A673 (cell line): ENCODE data around the gene CCRL2. TPM values are rescaled to one million over a fixed set of nuclear protein-coding genes. Genes with fewer than 3 reads are reported as not detected.

Experiments used
- BruUV-seq: library from RNA; stranded (reverse); fragments of 400-500 nt; replicated peaks from 2 replicates; lab custom pipeline; 2021; lab: Mats Ljungman, UMichigan
- CTCF ChIA-PET: fragments of 300-600 bp; sonication (Branson Sonifier 250); formaldehyde crosslinking; loops from one replicate; lab custom pipeline; 2022; ENCODE audit warnings: antibody characterized with exemption; lab: Charles Lee
- POLR2A ChIA-PET: fragments of 300-600 bp; sonication (Branson Sonifier 250); formaldehyde crosslinking; loops from one replicate; lab custom pipeline; 2022; ENCODE audit warnings: antibody characterized with exemption; ENCODE audit not compliant: low non-redundant PET; lab: Charles Lee
- DNase-seq: peaks from one replicate; pipeline ENCODE4 v3.0.0-alpha.2; 2015; ENCODE audit warnings: low spot score
- H3K27ac ChIP-seq: fragments of 200-600 bp; sonication (generic); 2 replicates; pipeline ENCODE4 v1.5.1; 2016; ENCODE audit warnings: mixed run types, low read depth, mild to moderate bottlenecking, mixed read lengths, antibody characterized with exemption, low read length; ENCODE audit not compliant: poor library complexity, severe bottlenecking
- H3K27me3 ChIP-seq: fragments of 200-600 bp; sonication (generic); replicated peaks from 2 replicates; pipeline ENCODE4 v1.6.1; 2017; ENCODE audit warnings: mixed run types, low read depth, mild to moderate bottlenecking, mixed read lengths, antibody characterized with exemption, low read length; ENCODE audit not compliant: insufficient read depth, poor library complexity
- H3K36me3 ChIP-seq: fragments of 200-600 bp; sonication (generic); 2 replicates; pipeline ENCODE4 v1.6.1; 2016; ENCODE audit warnings: mixed run types, mild to moderate bottlenecking, mixed read lengths, antibody characterized with exemption, low read length; ENCODE audit not compliant: insufficient read depth, poor library complexity, severe bottlenecking
- H3K4me1 ChIP-seq: fragments of 200-600 bp; sonication (generic); 2 replicates; pipeline ENCODE4 v1.6.1; 2017; ENCODE audit warnings: mixed run types, mild to moderate bottlenecking, mixed read lengths, antibody characterized with exemption, low read length; ENCODE audit not compliant: insufficient read depth, poor library complexity, severe bottlenecking
- H3K4me3 ChIP-seq: fragments of 200-600 bp; sonication (generic); 2 replicates; pipeline ENCODE4 v1.5.1; 2016; ENCODE audit warnings: low read depth, mixed run types, mild to moderate bottlenecking, mixed read lengths, low read length; ENCODE audit not compliant: poor library complexity, severe bottlenecking
- H3K9me3 ChIP-seq: fragments of 200-600 bp; sonication (generic); 2 replicates; pipeline ENCODE4 v1.6.1; 2016; ENCODE audit warnings: mixed run types, low read depth, mild to moderate bottlenecking, mixed read lengths, antibody characterized with exemption, low read length; ENCODE audit not compliant: poor library complexity, severe bottlenecking
- EZH2 ChIP-seq: fragments of 200-600 bp; sonication (generic); IDR thresholded peaks from 2 replicates; pipeline ENCODE4 v1.6.1; 2017; ENCODE audit warnings: borderline replicate concordance, low read depth, mild to moderate bottlenecking, mixed read lengths, antibody characterized with exemption, low read length; ENCODE audit not compliant: poor library complexity, severe bottlenecking
- intact Hi-C: fragments of 100-400 bp; cut with micrococcal nuclease; formaldehyde crosslinking; loops from one replicate; pipeline ENCODE4 v1.10.0; 2022; ENCODE audit not compliant: unreplicated experiment
- total RNA-seq: library from RNA; stranded (reverse); gene quantifications from 2 replicates; pipeline ENCODE4 v1.2.3, GENCODE V29; 2021
- TF ChIP-seq, protein P1 (sequence below): fragments of 300-800, 200-600 bp; sonication (generic); conservative IDR thresholded peaks from 2 replicates; pipeline ENCODE4 v1.5.1; 2017; ENCODE audit warnings: low read depth, mild to moderate bottlenecking, antibody characterized with exemption, low read length, moderate library complexity, mixed read lengths

The CCRL2 gene
- total RNA-seq, 1 experiment from 2014 or later = not detected

DNA sequence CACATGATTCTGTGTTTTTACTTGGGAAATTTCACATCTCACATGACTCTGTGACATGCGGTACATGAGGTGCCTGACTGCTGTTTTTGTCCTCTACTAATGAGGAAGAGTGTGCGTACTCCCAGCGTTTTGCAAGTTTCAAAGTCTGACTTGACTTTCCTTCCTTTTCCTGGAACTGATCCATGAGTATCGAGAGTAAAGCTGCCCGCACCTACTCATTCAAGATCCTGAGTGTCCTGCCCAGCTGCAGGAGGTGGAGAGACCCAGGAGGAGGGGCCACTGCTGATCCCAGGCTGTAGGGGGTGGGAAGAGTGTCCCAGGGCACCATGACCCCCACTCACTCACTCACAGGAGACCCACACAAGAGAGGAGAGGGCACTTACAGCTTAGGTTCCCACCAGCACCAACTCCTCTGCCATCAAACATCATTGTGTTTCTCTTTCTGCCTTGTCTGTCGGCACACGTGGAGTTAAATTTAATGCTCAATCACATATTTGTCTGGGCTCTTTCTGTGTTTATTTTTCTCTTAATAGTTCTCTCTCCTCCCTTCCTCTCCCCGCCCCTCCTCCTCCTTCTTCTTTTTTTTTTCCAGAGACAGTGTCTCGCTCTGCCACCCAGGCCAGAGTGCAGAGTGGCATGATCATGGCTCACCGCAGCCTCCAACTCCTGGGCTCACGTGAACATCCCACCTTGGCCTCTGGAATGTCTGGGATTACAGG lies 1.6 kb upstream of the CCRL2 start:
- ChIA-PET POLR2A (no interaction called here), CTCF (no interaction called here)
- H3K4me1 ChIP-seq = no peaks in the 10 kb centered on the region
- no peaks in the 10 kb centered on the region for H3K27me3 ChIP-seq
- no peak overlapping the region for H3K27ac ChIP-seq
- BruUV-seq = no TSS peak
- no peaks in the 10 kb centered on the region for H3K9me3 ChIP-seq
- no peak for TF ChIP-seq EZH2
- TF ChIP-seq, protein P1, sequence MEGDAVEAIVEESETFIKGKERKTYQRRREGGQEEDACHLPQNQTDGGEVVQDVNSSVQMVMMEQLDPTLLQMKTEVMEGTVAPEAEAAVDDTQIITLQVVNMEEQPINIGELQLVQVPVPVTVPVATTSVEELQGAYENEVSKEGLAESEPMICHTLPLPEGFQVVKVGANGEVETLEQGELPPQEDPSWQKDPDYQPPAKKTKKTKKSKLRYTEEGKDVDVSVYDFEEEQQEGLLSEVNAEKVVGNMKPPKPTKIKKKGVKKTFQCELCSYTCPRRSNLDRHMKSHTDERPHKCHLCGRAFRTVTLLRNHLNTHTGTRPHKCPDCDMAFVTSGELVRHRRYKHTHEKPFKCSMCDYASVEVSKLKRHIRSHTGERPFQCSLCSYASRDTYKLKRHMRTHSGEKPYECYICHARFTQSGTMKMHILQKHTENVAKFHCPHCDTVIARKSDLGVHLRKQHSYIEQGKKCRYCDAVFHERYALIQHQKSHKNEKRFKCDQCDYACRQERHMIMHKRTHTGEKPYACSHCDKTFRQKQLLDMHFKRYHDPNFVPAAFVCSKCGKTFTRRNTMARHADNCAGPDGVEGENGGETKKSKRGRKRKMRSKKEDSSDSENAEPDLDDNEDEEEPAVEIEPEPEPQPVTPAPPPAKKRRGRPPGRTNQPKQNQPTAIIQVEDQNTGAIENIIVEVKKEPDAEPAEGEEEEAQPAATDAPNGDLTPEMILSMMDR = no peak
- no peak for DNase-seq
- no peak overlapping the region for H3K4me3 ChIP-seq
- intact Hi-C loops = no loop called here
- H3K36me3 ChIP-seq = no peaks in the 10 kb centered on the region

DNA sequence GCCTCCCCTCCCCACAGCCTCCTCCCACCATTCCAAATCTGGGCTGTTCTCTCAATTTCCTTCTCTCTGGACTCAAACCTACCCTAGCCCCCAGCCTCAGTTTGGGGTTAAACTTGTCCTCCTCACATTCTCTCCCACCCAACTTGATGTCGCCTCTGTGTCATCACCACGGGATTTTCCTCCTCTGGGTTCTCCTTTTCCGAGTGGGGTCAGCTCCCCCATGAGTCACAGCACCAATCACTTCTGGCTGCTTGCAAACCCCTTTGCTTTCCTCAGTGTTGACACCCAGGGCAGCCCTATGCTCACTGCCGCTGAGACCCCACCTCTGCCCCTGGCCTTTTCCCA lies 644 bp upstream of the CCRL2 start:
- intact Hi-C loops = no loop called here
- no peaks in the 10 kb centered on the region for H3K9me3 ChIP-seq
- H3K4me3 ChIP-seq = no peak overlapping the region
- DNase-seq = no peak
- H3K27me3 ChIP-seq = no peaks in the 10 kb centered on the region
- CTCF ChIA-PET = no interaction called here
- no peaks in the 10 kb centered on the region for H3K36me3 ChIP-seq
- TF ChIP-seq, protein P1 = no peak
- POLR2A ChIA-PET = no interaction called here
- no peaks in the 10 kb centered on the region for H3K4me1 ChIP-seq
- H3K27ac ChIP-seq = no peak overlapping the region
- no TSS peak for BruUV-seq

DNA sequence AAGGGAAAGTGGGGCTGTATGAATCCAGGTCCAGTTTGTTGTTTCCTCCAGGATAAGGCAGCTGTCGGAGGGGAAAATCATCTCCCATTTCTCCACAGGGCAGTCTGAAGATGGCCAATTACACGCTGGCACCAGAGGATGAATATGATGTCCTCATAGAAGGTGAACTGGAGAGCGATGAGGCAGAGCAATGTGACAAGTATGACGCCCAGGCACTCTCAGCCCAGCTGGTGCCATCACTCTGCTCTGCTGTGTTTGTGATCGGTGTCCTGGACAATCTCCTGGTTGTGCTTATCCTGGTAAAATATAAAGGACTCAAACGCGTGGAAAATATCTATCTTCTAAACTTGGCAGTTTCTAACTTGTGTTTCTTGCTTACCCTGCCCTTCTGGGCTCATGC lies 911 bp downstream of the CCRL2 start:
- H3K27ac ChIP-seq = no peak overlapping the region
- POLR2A ChIA-PET = no interaction called here
- no peak overlapping the region for H3K4me3 ChIP-seq
- H3K4me1 ChIP-seq = no peaks in the 10 kb centered on the region
- H3K27me3 ChIP-seq = no peaks in the 10 kb centered on the region
- TF ChIP-seq, protein P1 = no peak
- no peak for TF ChIP-seq EZH2
- CTCF ChIA-PET = no interaction called here
- DNase-seq = no peak
- no TSS peak for BruUV-seq
- H3K36me3 ChIP-seq = no peaks in the 10 kb centered on the region
- no peaks in the 10 kb centered on the region for H3K9me3 ChIP-seq
- intact Hi-C loops = no loop called here
